ENCODE data around the gene ABCA12. TPM values are rescaled to one million over a fixed set of nuclear protein-coding genes. Genes with fewer than 3 reads are reported as not detected.
A peak's percentile ranks its signal among the peaks of the same experiment; 100 is the strongest.

The ABCA12 gene
- polyA plus RNA-seq, 1 donor: 0.06 TPM

DNA sequence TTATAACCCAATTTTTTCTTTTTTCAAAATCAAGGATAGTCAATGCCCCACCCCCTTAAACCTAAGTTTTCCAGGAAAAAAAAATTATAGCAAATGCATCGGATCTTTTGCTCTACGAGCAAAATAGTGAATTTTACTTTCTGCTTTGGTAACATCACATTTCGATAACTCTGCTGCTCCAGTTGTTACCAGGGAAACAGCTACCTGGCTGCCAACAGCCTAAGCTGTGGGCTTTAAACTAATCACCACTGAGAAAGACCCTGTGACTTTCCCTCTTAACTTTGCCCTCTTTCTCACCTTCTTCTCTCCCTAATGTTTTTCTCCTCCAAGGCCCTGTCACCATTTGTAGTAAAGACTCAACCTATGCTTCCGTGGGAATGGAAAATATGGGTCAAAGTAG lies 145.5 kb downstream of the ABCA12 start:
- Histone ChIP-seq H3K4me3 (ENCODE audit: low read length) (no peak overlapping the region), H3K27ac (ENCODE audit: low read length) (no peak overlapping the region), H3K36me3 (ENCODE audit: control insufficient read depth, insufficient read depth, low read length) (no peaks in the 10 kb centered on the region), H3K27me3 (ENCODE audit: control insufficient read depth, insufficient read depth, low read length) (no peaks in the 10 kb centered on the region), H3K9me3 (ENCODE audit: control insufficient read depth, low read depth, low read length) (no peaks in the 10 kb centered on the region), H3K4me1 (ENCODE audit: control insufficient read depth, insufficient read depth, low read length) (no peaks in the 10 kb centered on the region)
- DNase-seq: peak in 1 of 2 donors; percentile 2
- 80% methylated on average over 1 of the region's 4 CpGs for WGBS (ENCODE audit: insufficient coverage, low lambda C conversion rate)

GRCh38 chr2:214989187-214989586 lies 149.2 kb downstream of the ABCA12 start:
- H3K4me1 ChIP-seq (ENCODE audit: control insufficient read depth, insufficient read depth, low read length): no peaks in the 10 kb centered on the region
- H3K27me3 ChIP-seq (ENCODE audit: control insufficient read depth, insufficient read depth, low read length): no peaks in the 10 kb centered on the region
- DNase-seq: no peak
- no CpG with 5 or more reads among the region's 3 CpGs for WGBS (ENCODE audit: insufficient coverage, low lambda C conversion rate)
- no peaks in the 10 kb centered on the region for H3K36me3 ChIP-seq (ENCODE audit: control insufficient read depth, insufficient read depth, low read length)
- no peaks in the 10 kb centered on the region for H3K9me3 ChIP-seq (ENCODE audit: control insufficient read depth, low read depth, low read length)
- no peak overlapping the region for H3K27ac ChIP-seq (ENCODE audit: low read length)
- H3K4me3 ChIP-seq (ENCODE audit: low read length): no peak overlapping the region

- no peaks in the 10 kb centered on the region for H3K4me1 ChIP-seq (ENCODE audit: control insufficient read depth, insufficient read depth, low read length)
- H3K27me3 ChIP-seq (ENCODE audit: control insufficient read depth, insufficient read depth, low read length): no peaks in the 10 kb centered on the region
- WGBS (ENCODE audit: insufficient coverage, low lambda C conversion rate): 100% methylated on average over 1 of the region's 3 CpGs
- DNase-seq: no peak
- no peaks in the 10 kb centered on the region for H3K36me3 ChIP-seq (ENCODE audit: control insufficient read depth, insufficient read depth, low read length)
- H3K4me3 ChIP-seq (ENCODE audit: low read length): no peak overlapping the region
- H3K9me3 ChIP-seq (ENCODE audit: control insufficient read depth, low read depth, low read length): no peaks in the 10 kb centered on the region
- no peak overlapping the region for H3K27ac ChIP-seq (ENCODE audit: low read length)
Observed at GRCh38 chr2:214987261-214987660, 151.2 kb downstream of the ABCA12 start.

- WGBS (ENCODE audit: insufficient coverage, low lambda C conversion rate): 33% methylated on average over 1 of the region's 3 CpGs
- no peaks in the 10 kb centered on the region for H3K36me3 ChIP-seq (ENCODE audit: control insufficient read depth, insufficient read depth, low read length)
- H3K27me3 ChIP-seq (ENCODE audit: control insufficient read depth, insufficient read depth, low read length): no peaks in the 10 kb centered on the region
- H3K4me3 ChIP-seq (ENCODE audit: low read length): no peak overlapping the region
- no peak overlapping the region for H3K27ac ChIP-seq (ENCODE audit: low read length)
- no peaks in the 10 kb centered on the region for H3K4me1 ChIP-seq (ENCODE audit: control insufficient read depth, insufficient read depth, low read length)
- DNase-seq: no peak
- H3K9me3 ChIP-seq (ENCODE audit: control insufficient read depth, low read depth, low read length): no peaks in the 10 kb centered on the region
Observed at GRCh38 chr2:214985619-214986018, 152.8 kb downstream of the ABCA12 start.

- Histone ChIP-seq H3K27me3 (ENCODE audit: control insufficient read depth, insufficient read depth, low read length) (no peaks in the 10 kb centered on the region), H3K36me3 (ENCODE audit: control insufficient read depth, insufficient read depth, low read length) (no peaks in the 10 kb centered on the region), H3K9me3 (ENCODE audit: control insufficient read depth, low read depth, low read length) (no peaks in the 10 kb centered on the region), H3K4me3 (ENCODE audit: low read length) (no peak overlapping the region), H3K27ac (ENCODE audit: low read length) (no peak overlapping the region), H3K4me1 (ENCODE audit: control insufficient read depth, insufficient read depth, low read length) (no peaks in the 10 kb centered on the region)
- DNase-seq: no peak
- WGBS (ENCODE audit: insufficient coverage, low lambda C conversion rate): 70% methylated on average over 2 of the region's 5 CpGs
Observed at GRCh38 chr2:214966420-214966819, 172.0 kb downstream of the ABCA12 start.

- Histone ChIP-seq H3K4me1 (ENCODE audit: control insufficient read depth, insufficient read depth, low read length) (no peaks in the 10 kb centered on the region), H3K27ac (ENCODE audit: low read length) (no peak overlapping the region), H3K4me3 (ENCODE audit: low read length) (no peak overlapping the region), H3K9me3 (ENCODE audit: control insufficient read depth, low read depth, low read length) (no peaks in the 10 kb centered on the region), H3K36me3 (ENCODE audit: control insufficient read depth, insufficient read depth, low read length) (no peaks in the 10 kb centered on the region), H3K27me3 (ENCODE audit: control insufficient read depth, insufficient read depth, low read length) (no peaks in the 10 kb centered on the region)
- DNase-seq: no peak
Observed at GRCh38 chr2:214960677-214961076, 177.7 kb downstream of the ABCA12 start.

GRCh38 chr2:214946949-214947348 lies 191.5 kb downstream of the ABCA12 start:
- H3K36me3 ChIP-seq (ENCODE audit: control insufficient read depth, insufficient read depth, low read length): no peaks in the 10 kb centered on the region
- no CpG with 5 or more reads among the region's 2 CpGs for WGBS (ENCODE audit: insufficient coverage, low lambda C conversion rate)
- no peaks in the 10 kb centered on the region for H3K27me3 ChIP-seq (ENCODE audit: control insufficient read depth, insufficient read depth, low read length)
- H3K4me3 ChIP-seq (ENCODE audit: low read length): no peak overlapping the region
- H3K27ac ChIP-seq (ENCODE audit: low read length): no peak overlapping the region
- no peaks in the 10 kb centered on the region for H3K9me3 ChIP-seq (ENCODE audit: control insufficient read depth, low read depth, low read length)
- DNase-seq: no peak
- H3K4me1 ChIP-seq (ENCODE audit: control insufficient read depth, insufficient read depth, low read length): no peaks in the 10 kb centered on the region

GRCh38 chr2:214934006-214934405 lies 204.4 kb downstream of the ABCA12 start:
- Histone ChIP-seq H3K27me3 (ENCODE audit: control insufficient read depth, insufficient read depth, low read length) (no peaks in the 10 kb centered on the region), H3K36me3 (ENCODE audit: control insufficient read depth, insufficient read depth, low read length) (no peaks in the 10 kb centered on the region), H3K4me3 (ENCODE audit: low read length) (no peak overlapping the region), H3K4me1 (ENCODE audit: control insufficient read depth, insufficient read depth, low read length) (no peaks in the 10 kb centered on the region), H3K27ac (ENCODE audit: low read length) (no peak overlapping the region), H3K9me3 (ENCODE audit: control insufficient read depth, low read depth, low read length) (no peaks in the 10 kb centered on the region)
- 90% methylated on average over 2 of the region's 4 CpGs for WGBS (ENCODE audit: insufficient coverage, low lambda C conversion rate)
- no peak for DNase-seq

DNA sequence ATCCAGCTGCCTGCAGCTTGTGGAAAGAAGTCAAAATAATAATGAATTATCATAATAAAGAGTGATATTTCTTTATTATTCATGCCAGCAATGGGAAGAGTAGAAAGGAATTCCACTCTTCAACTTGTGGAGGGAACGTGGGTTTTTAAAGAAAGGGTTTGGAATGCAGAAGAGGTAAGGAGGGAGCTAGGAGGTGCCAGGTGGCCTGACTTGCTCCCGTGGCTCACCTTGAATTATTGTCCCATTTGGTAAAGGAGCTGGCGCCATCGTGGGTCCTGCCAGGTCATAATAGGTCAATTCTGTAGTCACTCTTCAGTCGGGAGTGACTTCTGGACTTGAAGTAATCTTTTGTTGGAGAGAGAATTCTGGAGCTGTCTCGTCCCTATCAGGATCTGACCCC lies 233.8 kb downstream of the ABCA12 start:
- Histone ChIP-seq H3K36me3 (ENCODE audit: control insufficient read depth, insufficient read depth, low read length) (no peaks in the 10 kb centered on the region), H3K27me3 (ENCODE audit: control insufficient read depth, insufficient read depth, low read length) (no peaks in the 10 kb centered on the region), H3K27ac (ENCODE audit: low read length) (no peak overlapping the region), H3K9me3 (ENCODE audit: control insufficient read depth, low read depth, low read length) (no peaks in the 10 kb centered on the region), H3K4me1 (ENCODE audit: control insufficient read depth, insufficient read depth, low read length) (no peaks in the 10 kb centered on the region), H3K4me3 (ENCODE audit: low read length) (no peak overlapping the region)
- no CpG with 5 or more reads among the region's 6 CpGs for WGBS (ENCODE audit: insufficient coverage, low lambda C conversion rate)
- no peak for DNase-seq

GRCh38 chr2:214904176-214904575 lies 234.2 kb downstream of the ABCA12 start:
- DNase-seq: no peak
- no CpG with 5 or more reads among the region's 1 CpG for WGBS (ENCODE audit: insufficient coverage, low lambda C conversion rate)
- Histone ChIP-seq H3K9me3 (ENCODE audit: control insufficient read depth, low read depth, low read length) (no peaks in the 10 kb centered on the region), H3K27me3 (ENCODE audit: control insufficient read depth, insufficient read depth, low read length) (no peaks in the 10 kb centered on the region), H3K4me3 (ENCODE audit: low read length) (no peak overlapping the region), H3K36me3 (ENCODE audit: control insufficient read depth, insufficient read depth, low read length) (no peaks in the 10 kb centered on the region), H3K4me1 (ENCODE audit: control insufficient read depth, insufficient read depth, low read length) (no peaks in the 10 kb centered on the region), H3K27ac (ENCODE audit: low read length) (no peak overlapping the region)

- Histone ChIP-seq H3K27ac (ENCODE audit: low read length) (no peak overlapping the region), H3K27me3 (ENCODE audit: control insufficient read depth, insufficient read depth, low read length) (no peaks in the 10 kb centered on the region), H3K4me3 (ENCODE audit: low read length) (no peak overlapping the region), H3K4me1 (ENCODE audit: control insufficient read depth, insufficient read depth, low read length) (no peaks in the 10 kb centered on the region), H3K36me3 (ENCODE audit: control insufficient read depth, insufficient read depth, low read length) (no peaks in the 10 kb centered on the region), H3K9me3 (ENCODE audit: control insufficient read depth, low read depth, low read length) (no peaks in the 10 kb centered on the region)
- WGBS (ENCODE audit: insufficient coverage, low lambda C conversion rate): no CpG with 5 or more reads among the region's 5 CpGs
- no peak for DNase-seq
Observed at GRCh38 chr2:214902286-214902685, 236.1 kb downstream of the ABCA12 start.
